Endometrial microvascular endothelial cells (primary cell): Measurements from ENCODE around the gene ATP11A. TPM values are rescaled to one million over a fixed set of nuclear protein-coding genes. Genes with fewer than 3 reads are reported as not detected.

Source experiments
- total RNA-seq: library from RNA; depleted of rRNA; stranded (reverse); fragments of >200 nt; gene quantifications from one replicate; pipeline ENCODE4 v1.2.3, GENCODE V29; 2015; ENCODE audit errors: inconsistent ontology term

ATP11A gene
- total RNA-seq, 1 donor from 2014 or later = 45.8 TPM

Other genes starting within 250 kb of the ATP11A start
- gene TUBGCP3, start 101.9 kb upstream of the ATP11A start, total RNA-seq = 32.2 TPM